ENCODE data around the gene ATAD3A.

DNA sequence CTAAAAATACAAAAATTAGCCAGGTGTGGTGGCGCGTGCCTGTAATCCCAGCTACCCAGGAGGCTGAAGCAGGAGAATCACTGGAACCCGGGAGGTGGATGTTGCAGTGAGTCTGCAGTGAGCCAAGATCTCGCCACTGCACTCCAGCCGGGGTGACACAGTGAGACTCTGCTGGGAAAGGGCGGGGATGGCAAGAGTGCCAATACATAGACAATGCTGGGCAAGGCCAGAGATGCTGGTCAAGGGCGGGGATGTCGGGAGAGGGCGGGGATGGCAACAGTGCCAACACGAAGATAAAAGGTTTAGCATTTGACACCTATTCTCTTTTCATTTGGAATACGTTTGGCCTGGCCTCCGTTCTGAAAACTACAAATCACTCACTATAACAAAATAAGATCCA is 51.7 kb downstream of the ATAD3A start:
- TF ChIP-seq HDAC6 (IDR thresholded peaks at IDR 0.05; ENCODE audit: low read depth, low read length) (no peak), SRSF9 (IDR thresholded peaks at IDR 0.05; ENCODE audit: borderline replicate concordance, low read depth, low read length) (no peak)

Measured in K562 (cell line).